ENCODE data around the gene FARS2. TPM values are rescaled to one million over a fixed set of nuclear protein-coding genes. Genes with fewer than 3 reads are reported as not detected.

The FARS2 gene
- total RNA-seq, 1 experiment from 2014 or later = 13.8 TPM

- no peak for ATAC-seq
- H3K4me2 ChIP-seq (ENCODE audit: low read length) = no peak overlapping the region
Observed at GRCh38 chr6:5215159-5215558, 46.2 kb upstream of the FARS2 start.

GRCh38 chr6:5215799-5216198 is 45.5 kb upstream of the FARS2 start:
- H3K4me3 ChIP-seq (replicated peaks in 1 of 2; ENCODE audit: low read depth in 1 of 2, low read length in 2 of 2) = no peak overlapping the region
- ATAC-seq (no peak), DNase-seq (ENCODE audit: low read depth, low spot score) (no peak)
- H3K36me3 ChIP-seq (ENCODE audit: control insufficient read depth in 1 of 2, insufficient read depth in 2 of 2, low read length in 2 of 2) = peaks cover 2 to 5% of the 10 kb centered on the region in 2 experiments; a peak in 1 of 4 replicates
- TF ChIP-seq CBX3 (IDR thresholded peaks at IDR 0.05; ENCODE audit: low read depth) (no peak), CEBPB (IDR thresholded peaks at IDR 0.05; ENCODE audit: low read depth) (no peak), TCF7L2 (IDR thresholded peaks at IDR 0.05; ENCODE audit: borderline replicate concordance, extremely low read depth, insufficient read depth, insufficient read length) (no peak), EZH2 (IDR thresholded peaks at IDR 0.05) (no peak), ELF1 (IDR thresholded peaks at IDR 0.05; ENCODE audit: borderline replicate concordance, low read depth) (no peak), YY1 (IDR thresholded peaks at IDR 0.05; ENCODE audit: extremely low read depth, insufficient replicate concordance, low read depth, low read length) (no peak), SP1 (IDR thresholded peaks at IDR 0.05; ENCODE audit: low read depth) (no peak), CTCF (IDR thresholded peaks at IDR 0.05 in 2 of 3, conservative IDR thresholded peaks at IDR 0.05 in 1 of 3; ENCODE audit: borderline replicate concordance in 1 of 3, insufficient read depth in 1 of 3, low read depth in 2 of 3, low read length in 2 of 3) (no peak), ATF3 (IDR thresholded peaks at IDR 0.05) (no peak), ZBTB33 (IDR thresholded peaks at IDR 0.05; ENCODE audit: extremely low read depth, insufficient replicate concordance, low read length) (no peak)
- no peak overlapping the region for H3K4me2 ChIP-seq (ENCODE audit: low read length)
- POLR2A ChIA-PET = no interaction called here
- BruUV-seq (replicated peaks) = no TSS peak
- no peaks in the 10 kb centered on the region for H3K9me2 ChIP-seq (ENCODE audit: insufficient read depth)
- no peaks in the 10 kb centered on the region for H3K4me1 ChIP-seq (ENCODE audit: control insufficient read depth in 1 of 2, insufficient read depth in 2 of 2, low read length in 2 of 2)
- CTCF ChIA-PET = no interaction called here
- no peak overlapping the region for H2AFZ ChIP-seq (ENCODE audit: low read depth, low read length, poor library complexity, severe bottlenecking)
- H3K9me3 ChIP-seq (ENCODE audit: control insufficient read depth in 1 of 2, insufficient read depth in 1 of 2, low read depth in 1 of 2, low read length in 2 of 2) = no peaks in the 10 kb centered on the region
- RAD21 ChIA-PET (ENCODE audit: low non-redundant PET in 1 of 2, low total read pairs in 2 of 2, uncharacterized antibody in 2 of 2, unreplicated experiment in 2 of 2) = no interaction called here
- H3K79me2 ChIP-seq (ENCODE audit: insufficient read depth, low read length) = peaks cover 4% of the 10 kb centered on the region; the same call in 1 of the 2 replicates
- H3K9ac ChIP-seq (ENCODE audit: low read length) = no peak overlapping the region
- intact Hi-C loops (cut with micrococcal nuclease) = loop anchor here (1.0 to 2.0 kb wide), 3 partner anchors 88 to 187 kb away; no protein-coding TSS in a partner anchor
- H3K27me3 ChIP-seq (ENCODE audit: insufficient read depth, low read length) = no peaks in the 10 kb centered on the region
- H4K20me1 ChIP-seq (ENCODE audit: insufficient read depth) = no peaks in the 10 kb centered on the region
- no peak overlapping the region for H3K27ac ChIP-seq (ENCODE audit: low read depth, low read length)

More at GRCh38 chr6:5215159-5215558, 46.2 kb upstream of the FARS2 start:
- Histone ChIP-seq H4K20me1 (ENCODE audit: insufficient read depth) (no peaks in the 10 kb centered on the region), H3K36me3 (ENCODE audit: control insufficient read depth in 1 of 2, insufficient read depth in 2 of 2, low read length in 2 of 2) (peaks cover 2 to 5% of the 10 kb centered on the region in 2 experiments; a peak in 1 of 4 replicates), H3K79me2 (ENCODE audit: insufficient read depth, low read length) (peaks cover 4% of the 10 kb centered on the region; the same call in 1 of the 2 replicates), H3K9me3 (ENCODE audit: control insufficient read depth in 1 of 2, insufficient read depth in 1 of 2, low read depth in 1 of 2, low read length in 2 of 2) (no peaks in the 10 kb centered on the region), H2AFZ (ENCODE audit: low read depth, low read length, poor library complexity, severe bottlenecking) (no peak overlapping the region), H3K4me1 (ENCODE audit: control insufficient read depth in 1 of 2, insufficient read depth in 2 of 2, low read length in 2 of 2) (no peaks in the 10 kb centered on the region), H3K27me3 (ENCODE audit: insufficient read depth, low read length) (no peaks in the 10 kb centered on the region), H3K4me3 (replicated peaks in 1 of 2; ENCODE audit: low read depth in 1 of 2, low read length in 2 of 2) (no peak overlapping the region), H3K9me2 (ENCODE audit: insufficient read depth) (no peaks in the 10 kb centered on the region), H3K27ac (ENCODE audit: low read depth, low read length) (no peak overlapping the region), H3K9ac (ENCODE audit: low read length) (no peak overlapping the region)
- CTCF ChIA-PET = interaction anchor here (0.7 to 1.1 kb wide), 5 partner anchors 10 to 164 kb away, joined by 3 to 4 read pairs (median 3); no protein-coding TSS in a partner anchor
- RAD21 ChIA-PET (ENCODE audit: low non-redundant PET in 1 of 2, low total read pairs in 2 of 2, uncharacterized antibody in 2 of 2, unreplicated experiment in 2 of 2) = no interaction called here
- BruUV-seq (replicated peaks) = no TSS peak
- DNase-seq (ENCODE audit: low read depth, low spot score) = no peak
- intact Hi-C loops (cut with micrococcal nuclease) = loop anchor here (1.0 to 2.0 kb wide), 3 partner anchors 88 to 188 kb away; no protein-coding TSS in a partner anchor
- TF ChIP-seq FOSL1 (IDR thresholded peaks at IDR 0.05; ENCODE audit: low read depth) = no peak
- no peak for TF ChIP-seq MAX (IDR thresholded peaks at IDR 0.05)
- TF ChIP-seq CBX3 (IDR thresholded peaks at IDR 0.05; ENCODE audit: low read depth) = no peak
- no peak for TF ChIP-seq SIN3A (IDR thresholded peaks at IDR 0.05; ENCODE audit: low read depth)
- POLR2A ChIA-PET = no interaction called here

Data from HCT116 (cell line).